ENCODE data around the gene TTC16. TPM values are rescaled to one million over a fixed set of nuclear protein-coding genes. Genes with fewer than 3 reads are reported as not detected.
A peak's percentile ranks its signal among the peaks of the same experiment; 100 is the strongest.

TTC16 gene
- polyA plus RNA-seq, 1 donor from 2014 or later, result 0.11 TPM

DNA sequence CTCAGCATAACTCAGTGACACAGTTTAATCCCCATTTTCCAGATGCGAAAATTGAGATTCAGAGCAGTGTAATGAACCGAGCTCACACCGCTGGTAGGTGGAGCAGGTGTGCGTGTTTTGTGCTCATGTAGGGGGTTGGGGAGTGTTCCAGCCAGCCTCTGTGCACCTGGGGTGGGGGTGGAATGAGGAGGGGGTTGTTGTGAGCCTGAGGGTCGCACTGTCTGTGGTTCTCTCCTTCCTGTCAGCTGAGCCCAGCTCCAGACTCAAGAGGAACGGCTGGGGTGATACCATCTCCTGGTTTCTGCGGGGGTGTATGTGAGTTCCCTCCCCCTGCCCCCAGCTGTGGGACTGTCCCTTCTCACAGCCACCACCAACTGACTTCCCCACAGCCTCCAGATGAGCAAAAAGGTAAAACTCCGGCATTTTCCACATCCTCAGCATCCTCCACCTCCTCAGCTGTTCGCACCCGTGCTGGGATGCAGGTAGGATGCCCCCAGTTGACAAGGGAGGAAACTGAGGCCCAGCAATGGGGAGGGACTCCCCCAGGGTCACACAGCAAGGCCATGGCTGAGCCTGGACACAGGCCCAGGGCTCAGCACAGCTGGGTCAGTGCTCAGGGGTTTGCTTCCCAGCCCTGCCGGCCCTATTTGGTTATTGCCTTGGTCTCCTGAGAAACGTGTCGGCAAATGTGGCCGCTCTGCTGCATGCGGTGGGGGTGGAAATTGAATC is 60.5 kb downstream of the TTC16 start:
- H3K27me3 ChIP-seq (ENCODE audit: insufficient read depth, low read depth, low read length), result no peaks in the 10 kb centered on the region
- no peak overlapping the region for H3K27ac ChIP-seq (ENCODE audit: low read length)
- peak overlapping the region; percentile 31 for H3K9ac ChIP-seq (ENCODE audit: low read length)
- TF ChIP-seq, protein P1, sequence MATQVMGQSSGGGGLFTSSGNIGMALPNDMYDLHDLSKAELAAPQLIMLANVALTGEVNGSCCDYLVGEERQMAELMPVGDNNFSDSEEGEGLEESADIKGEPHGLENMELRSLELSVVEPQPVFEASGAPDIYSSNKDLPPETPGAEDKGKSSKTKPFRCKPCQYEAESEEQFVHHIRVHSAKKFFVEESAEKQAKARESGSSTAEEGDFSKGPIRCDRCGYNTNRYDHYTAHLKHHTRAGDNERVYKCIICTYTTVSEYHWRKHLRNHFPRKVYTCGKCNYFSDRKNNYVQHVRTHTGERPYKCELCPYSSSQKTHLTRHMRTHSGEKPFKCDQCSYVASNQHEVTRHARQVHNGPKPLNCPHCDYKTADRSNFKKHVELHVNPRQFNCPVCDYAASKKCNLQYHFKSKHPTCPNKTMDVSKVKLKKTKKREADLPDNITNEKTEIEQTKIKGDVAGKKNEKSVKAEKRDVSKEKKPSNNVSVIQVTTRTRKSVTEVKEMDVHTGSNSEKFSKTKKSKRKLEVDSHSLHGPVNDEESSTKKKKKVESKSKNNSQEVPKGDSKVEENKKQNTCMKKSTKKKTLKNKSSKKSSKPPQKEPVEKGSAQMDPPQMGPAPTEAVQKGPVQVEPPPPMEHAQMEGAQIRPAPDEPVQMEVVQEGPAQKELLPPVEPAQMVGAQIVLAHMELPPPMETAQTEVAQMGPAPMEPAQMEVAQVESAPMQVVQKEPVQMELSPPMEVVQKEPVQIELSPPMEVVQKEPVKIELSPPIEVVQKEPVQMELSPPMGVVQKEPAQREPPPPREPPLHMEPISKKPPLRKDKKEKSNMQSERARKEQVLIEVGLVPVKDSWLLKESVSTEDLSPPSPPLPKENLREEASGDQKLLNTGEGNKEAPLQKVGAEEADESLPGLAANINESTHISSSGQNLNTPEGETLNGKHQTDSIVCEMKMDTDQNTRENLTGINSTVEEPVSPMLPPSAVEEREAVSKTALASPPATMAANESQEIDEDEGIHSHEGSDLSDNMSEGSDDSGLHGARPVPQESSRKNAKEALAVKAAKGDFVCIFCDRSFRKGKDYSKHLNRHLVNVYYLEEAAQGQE (IDR thresholded peaks at IDR 0.05; ENCODE audit: borderline replicate concordance), result no peak
- no peak for TF ChIP-seq EZH2 (IDR thresholded peaks at IDR 0.05; ENCODE audit: borderline replicate concordance, insufficient read depth, low read length, poor library complexity, severe bottlenecking)
- no peak for TF ChIP-seq POLR2AphosphoS5 (IDR thresholded peaks at IDR 0.05)
- TF ChIP-seq EP300 (conservative IDR thresholded peaks at IDR 0.05; ENCODE audit: poor library complexity, severe bottlenecking), result no peak
- no peak for TF ChIP-seq MXI1 (conservative IDR thresholded peaks at IDR 0.05; ENCODE audit: poor library complexity, severe bottlenecking)
- no peak for TF ChIP-seq SMC3 (conservative IDR thresholded peaks at IDR 0.05; ENCODE audit: poor library complexity)
- TF ChIP-seq, protein P2, sequence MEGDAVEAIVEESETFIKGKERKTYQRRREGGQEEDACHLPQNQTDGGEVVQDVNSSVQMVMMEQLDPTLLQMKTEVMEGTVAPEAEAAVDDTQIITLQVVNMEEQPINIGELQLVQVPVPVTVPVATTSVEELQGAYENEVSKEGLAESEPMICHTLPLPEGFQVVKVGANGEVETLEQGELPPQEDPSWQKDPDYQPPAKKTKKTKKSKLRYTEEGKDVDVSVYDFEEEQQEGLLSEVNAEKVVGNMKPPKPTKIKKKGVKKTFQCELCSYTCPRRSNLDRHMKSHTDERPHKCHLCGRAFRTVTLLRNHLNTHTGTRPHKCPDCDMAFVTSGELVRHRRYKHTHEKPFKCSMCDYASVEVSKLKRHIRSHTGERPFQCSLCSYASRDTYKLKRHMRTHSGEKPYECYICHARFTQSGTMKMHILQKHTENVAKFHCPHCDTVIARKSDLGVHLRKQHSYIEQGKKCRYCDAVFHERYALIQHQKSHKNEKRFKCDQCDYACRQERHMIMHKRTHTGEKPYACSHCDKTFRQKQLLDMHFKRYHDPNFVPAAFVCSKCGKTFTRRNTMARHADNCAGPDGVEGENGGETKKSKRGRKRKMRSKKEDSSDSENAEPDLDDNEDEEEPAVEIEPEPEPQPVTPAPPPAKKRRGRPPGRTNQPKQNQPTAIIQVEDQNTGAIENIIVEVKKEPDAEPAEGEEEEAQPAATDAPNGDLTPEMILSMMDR (IDR thresholded peaks at IDR 0.05; ENCODE audit: poor library complexity, severe bottlenecking), result no peak
- TF ChIP-seq TAF1 (IDR thresholded peaks at IDR 0.05; ENCODE audit: low read depth), result no peak
- H3K4me3 ChIP-seq (ENCODE audit: low read length), result no peak overlapping the region
- no peaks in the 10 kb centered on the region for H4K20me1 ChIP-seq (ENCODE audit: insufficient read depth)
- H2AFZ ChIP-seq (ENCODE audit: low read depth, low read length), result no peak overlapping the region
- H3K79me2 ChIP-seq (replicated peaks; ENCODE audit: insufficient read depth, low read length), result no peaks in the 10 kb centered on the region
- no peaks in the 10 kb centered on the region for H3K9me2 ChIP-seq (ENCODE audit: insufficient read depth, low read length)
- H3K9me3 ChIP-seq (ENCODE audit: low read length), result no peaks in the 10 kb centered on the region
- no peak overlapping the region for H3K4me2 ChIP-seq (ENCODE audit: low read length)
- no peaks in the 10 kb centered on the region for H3F3A ChIP-seq (ENCODE audit: insufficient read depth, low read length, poor library complexity, severe bottlenecking)
- no peaks in the 10 kb centered on the region for H3K36me3 ChIP-seq (ENCODE audit: insufficient read depth, low read length)

DNA sequence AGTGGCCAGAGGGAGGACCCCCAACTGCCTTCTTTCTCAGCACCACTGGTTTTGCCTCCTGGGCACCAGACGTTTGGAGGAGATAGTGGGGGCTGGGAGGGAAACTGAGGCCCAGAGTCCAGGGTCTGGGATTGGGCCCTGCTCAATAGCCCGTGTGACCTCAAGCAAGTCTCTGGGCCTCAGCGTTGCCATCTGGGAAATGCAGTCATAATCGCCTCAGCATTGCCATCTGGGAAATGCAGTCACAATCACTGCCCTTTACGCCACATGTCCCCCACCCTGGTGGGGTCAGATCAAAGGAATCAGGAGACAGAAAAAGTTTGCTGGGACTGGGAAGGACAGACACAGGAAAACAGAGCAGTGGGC is 61.0 kb downstream of the TTC16 start:
- H3K9me3 ChIP-seq (ENCODE audit: low read length), result no peaks in the 10 kb centered on the region
- TF ChIP-seq TAF1 (IDR thresholded peaks at IDR 0.05; ENCODE audit: low read depth), result no peak
- no peak for TF ChIP-seq POLR2AphosphoS5 (IDR thresholded peaks at IDR 0.05)
- no peak for TF ChIP-seq MXI1 (conservative IDR thresholded peaks at IDR 0.05; ENCODE audit: poor library complexity, severe bottlenecking)

More for the DNA sequence above, 61.0 kb downstream of the TTC16 start:
- H4K20me1 ChIP-seq (ENCODE audit: insufficient read depth), result no peaks in the 10 kb centered on the region
- H3K79me2 ChIP-seq (replicated peaks; ENCODE audit: insufficient read depth, low read length), result no peaks in the 10 kb centered on the region
- H2AFZ ChIP-seq (ENCODE audit: low read depth, low read length), result no peak overlapping the region
- no peak overlapping the region for H3K4me2 ChIP-seq (ENCODE audit: low read length)
- no peak overlapping the region for H3K27ac ChIP-seq (ENCODE audit: low read length)
- no peak overlapping the region for H3K4me3 ChIP-seq (ENCODE audit: low read length)
- H3K9me2 ChIP-seq (ENCODE audit: insufficient read depth, low read length), result no peaks in the 10 kb centered on the region
- no peaks in the 10 kb centered on the region for H3K36me3 ChIP-seq (ENCODE audit: insufficient read depth, low read length)
- H3K27me3 ChIP-seq (ENCODE audit: insufficient read depth, low read depth, low read length), result no peaks in the 10 kb centered on the region
- H3F3A ChIP-seq (ENCODE audit: insufficient read depth, low read length, poor library complexity, severe bottlenecking), result no peaks in the 10 kb centered on the region
- no peak overlapping the region for H3K9ac ChIP-seq (ENCODE audit: low read length)

All from neural cell (in vitro differentiated cells).